GM12873 (cell line): Measurements from ENCODE around the gene ATF2.

ENCODE experiments used
- TF ChIP-seq, protein P1 (sequence below): IDR thresholded peaks from 2 replicates; pipeline ENCODE4 v1.5.1; 2012; ENCODE audit warnings: low read depth, mild to moderate bottlenecking, moderate library complexity, low read length, control low read depth; ENCODE audit not compliant: insufficient read depth; ENCODE audit errors: missing control alignments

ATF2 gene, protein sequence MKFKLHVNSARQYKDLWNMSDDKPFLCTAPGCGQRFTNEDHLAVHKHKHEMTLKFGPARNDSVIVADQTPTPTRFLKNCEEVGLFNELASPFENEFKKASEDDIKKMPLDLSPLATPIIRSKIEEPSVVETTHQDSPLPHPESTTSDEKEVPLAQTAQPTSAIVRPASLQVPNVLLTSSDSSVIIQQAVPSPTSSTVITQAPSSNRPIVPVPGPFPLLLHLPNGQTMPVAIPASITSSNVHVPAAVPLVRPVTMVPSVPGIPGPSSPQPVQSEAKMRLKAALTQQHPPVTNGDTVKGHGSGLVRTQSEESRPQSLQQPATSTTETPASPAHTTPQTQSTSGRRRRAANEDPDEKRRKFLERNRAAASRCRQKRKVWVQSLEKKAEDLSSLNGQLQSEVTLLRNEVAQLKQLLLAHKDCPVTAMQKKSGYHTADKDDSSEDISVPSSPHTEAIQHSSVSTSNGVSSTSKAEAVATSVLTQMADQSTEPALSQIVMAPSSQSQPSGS

DNA sequence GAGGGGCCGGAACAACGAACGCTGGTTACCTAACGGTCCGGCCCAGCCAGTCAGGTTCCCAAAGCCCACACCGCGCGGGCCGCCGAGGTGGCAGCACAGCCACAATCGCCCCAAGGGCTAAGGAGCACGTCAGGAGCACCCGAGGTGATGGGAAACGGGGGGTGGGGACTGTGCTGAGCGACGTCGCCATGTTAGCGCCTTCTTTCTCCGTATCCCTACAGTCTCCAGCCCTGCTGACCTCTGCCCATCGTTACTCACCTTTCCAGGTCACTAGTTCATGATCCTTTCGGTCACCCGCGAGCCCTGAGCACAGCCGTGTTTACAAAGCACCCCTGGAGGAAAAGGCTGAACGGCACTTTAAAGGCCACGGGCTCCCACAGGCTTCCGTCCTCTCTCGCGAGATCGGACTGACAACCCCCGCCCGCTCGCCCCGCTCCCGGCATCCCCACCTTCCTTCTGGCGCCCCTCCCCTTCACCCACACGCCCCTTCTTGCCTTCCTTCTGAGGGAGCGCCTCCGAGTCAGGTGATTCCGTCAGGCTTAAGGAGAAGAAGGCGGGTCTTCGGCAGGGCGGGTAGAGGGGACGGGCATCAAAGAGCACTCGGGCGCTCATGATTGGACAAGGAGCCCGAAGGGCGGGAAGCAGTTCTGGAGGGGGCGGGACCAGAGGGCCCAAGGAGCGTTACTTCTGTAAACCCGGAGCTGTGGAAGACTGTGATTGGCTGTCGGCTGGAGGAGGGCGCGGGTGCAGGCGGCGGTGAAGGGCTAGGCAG, at the start of gene ATF2:
Gene ATF2 (minus strand): TSS at position 412 of the 772 bp plus-strand sequence. CDS start 31,760 bp downstream, outside the sequence.
- TF ChIP-seq, protein P1, sequence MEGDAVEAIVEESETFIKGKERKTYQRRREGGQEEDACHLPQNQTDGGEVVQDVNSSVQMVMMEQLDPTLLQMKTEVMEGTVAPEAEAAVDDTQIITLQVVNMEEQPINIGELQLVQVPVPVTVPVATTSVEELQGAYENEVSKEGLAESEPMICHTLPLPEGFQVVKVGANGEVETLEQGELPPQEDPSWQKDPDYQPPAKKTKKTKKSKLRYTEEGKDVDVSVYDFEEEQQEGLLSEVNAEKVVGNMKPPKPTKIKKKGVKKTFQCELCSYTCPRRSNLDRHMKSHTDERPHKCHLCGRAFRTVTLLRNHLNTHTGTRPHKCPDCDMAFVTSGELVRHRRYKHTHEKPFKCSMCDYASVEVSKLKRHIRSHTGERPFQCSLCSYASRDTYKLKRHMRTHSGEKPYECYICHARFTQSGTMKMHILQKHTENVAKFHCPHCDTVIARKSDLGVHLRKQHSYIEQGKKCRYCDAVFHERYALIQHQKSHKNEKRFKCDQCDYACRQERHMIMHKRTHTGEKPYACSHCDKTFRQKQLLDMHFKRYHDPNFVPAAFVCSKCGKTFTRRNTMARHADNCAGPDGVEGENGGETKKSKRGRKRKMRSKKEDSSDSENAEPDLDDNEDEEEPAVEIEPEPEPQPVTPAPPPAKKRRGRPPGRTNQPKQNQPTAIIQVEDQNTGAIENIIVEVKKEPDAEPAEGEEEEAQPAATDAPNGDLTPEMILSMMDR: no peak

DNA sequence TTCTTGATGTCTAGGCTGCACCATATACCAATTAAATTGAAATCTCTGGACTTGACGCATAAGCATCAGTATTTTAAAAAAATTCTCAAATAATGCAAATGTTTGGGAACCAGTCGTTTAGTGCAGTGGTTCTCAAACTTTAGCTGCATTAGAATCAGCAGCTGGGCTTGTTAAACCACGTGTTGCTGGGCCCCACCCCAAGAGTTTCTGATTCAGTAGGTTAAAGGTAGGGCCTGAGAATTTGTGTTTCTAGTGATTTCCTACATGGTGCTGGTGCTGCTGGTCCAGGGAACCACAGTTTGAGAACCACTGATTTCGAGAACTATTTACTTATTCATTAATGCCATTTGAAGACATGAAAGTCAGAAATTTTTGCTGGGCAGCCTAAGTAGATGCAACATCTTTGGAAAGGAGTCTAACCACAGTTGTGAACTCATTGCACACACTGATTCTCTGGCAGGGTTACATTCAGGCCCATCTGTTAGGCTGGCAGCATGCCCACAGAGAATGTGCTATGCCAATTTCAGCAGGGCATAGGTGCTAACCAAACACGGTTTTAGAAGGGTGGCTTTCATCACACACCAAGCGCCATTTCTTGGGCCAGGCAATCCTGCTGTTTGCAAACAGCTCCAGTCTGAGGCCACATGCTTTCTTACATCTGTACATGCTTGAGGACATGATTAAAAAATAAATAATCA, 39.9 kb upstream of the ATF2 start:
- TF ChIP-seq, protein P1: no peak

DNA sequence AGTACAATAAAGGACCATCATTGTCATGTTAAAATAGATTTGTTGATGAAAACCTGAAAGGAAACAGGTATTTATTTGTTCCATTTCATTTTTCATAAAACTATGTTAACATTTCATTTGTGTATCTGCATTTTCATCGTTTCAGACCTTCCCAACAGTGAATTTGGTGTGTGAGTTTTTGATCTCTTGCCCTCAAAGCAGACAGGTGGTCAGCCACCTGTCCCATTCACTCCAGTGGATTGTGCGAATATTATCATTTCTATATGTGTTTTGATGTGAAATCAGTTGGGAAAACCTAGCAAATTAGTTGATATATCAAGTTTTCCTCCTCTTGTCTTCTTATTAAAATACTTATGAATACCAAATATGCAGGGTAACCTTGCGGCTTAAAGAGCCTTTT, 38.9 kb upstream of the ATF2 start:
- TF ChIP-seq, protein P1: no peak

DNA sequence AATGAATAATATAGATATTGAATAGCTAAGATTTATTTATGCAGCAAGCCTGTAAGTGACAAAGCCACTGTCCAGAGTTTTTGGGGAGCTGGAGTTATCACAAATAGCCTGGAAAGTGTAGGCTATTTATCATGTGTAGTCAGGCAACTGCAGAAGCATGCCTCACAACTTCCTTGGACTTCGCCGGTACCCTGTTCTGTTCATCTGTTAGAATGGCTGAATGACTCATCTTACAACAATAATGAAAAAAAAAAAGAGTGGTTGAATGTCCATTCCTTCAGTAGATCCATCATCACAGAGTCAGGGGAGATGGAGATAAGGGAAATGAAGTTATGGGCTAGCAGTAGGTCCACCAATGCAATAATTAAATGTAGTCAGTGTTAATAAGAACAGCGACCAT, 37.5 kb upstream of the ATF2 start:
- TF ChIP-seq, protein P1: no peak

DNA sequence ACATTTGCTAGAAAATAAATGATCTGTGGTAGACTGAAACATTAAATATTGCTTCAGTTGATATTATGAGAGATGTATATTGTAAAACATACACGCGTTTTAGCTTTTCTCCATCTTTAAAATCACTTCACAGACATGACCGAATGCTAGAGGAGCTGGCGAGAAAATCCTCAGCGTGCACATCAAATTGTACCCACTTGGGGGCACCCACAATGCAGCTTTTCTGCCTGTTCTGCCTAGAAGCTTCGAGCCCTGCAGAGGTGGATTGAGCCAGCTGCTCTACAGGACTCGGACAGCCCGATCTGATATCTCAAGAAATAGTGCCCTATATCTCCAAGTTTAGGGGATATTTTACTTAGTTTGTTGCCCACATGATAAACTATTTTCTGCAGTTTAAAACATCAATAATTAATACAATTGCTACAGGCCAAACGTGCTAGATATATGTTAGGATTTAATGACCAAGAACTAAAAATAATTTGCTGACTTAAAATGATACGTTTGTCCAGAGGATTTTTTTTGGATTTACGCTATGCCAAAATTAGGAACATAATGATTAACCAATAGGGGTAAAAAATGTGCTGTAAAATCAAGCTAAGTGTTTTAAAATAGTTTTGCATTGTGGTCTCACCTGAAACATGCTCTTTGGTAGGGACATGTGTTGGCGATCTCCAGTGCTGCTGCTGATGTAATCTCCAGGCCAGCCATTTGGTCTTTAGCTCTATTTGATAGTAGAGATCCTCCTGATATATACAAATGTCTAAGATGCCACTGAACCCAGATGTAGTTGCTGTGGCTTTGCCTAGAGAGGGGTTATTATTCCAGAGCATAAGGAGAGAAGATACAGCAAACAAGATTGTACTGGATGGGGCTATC, 35.9 kb upstream of the ATF2 start:
- TF ChIP-seq, protein P1: peak; percentile 63

DNA sequence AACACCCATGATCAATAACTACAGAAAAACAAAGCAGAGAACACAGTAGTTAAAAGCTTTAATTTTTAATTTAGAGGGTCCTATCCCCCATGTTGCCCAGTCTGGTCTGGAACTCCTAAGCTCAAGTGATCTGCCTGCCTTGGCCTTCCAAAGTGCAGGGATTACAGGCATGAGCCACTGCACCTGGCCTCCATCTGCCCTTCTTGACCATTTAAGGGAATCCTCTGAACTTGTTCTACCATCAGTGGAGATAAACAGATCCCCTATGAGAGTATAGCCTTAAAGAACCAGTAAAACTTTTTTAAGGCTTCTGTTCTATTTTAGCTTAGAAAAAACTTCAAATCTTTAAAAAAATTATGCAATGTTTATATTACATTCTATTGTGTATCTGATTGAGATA, 27.0 kb upstream of the ATF2 start:
- TF ChIP-seq, protein P1: no peak
